ENCODE results near the gene APOBEC3F.
"Not testable (repeated sequence)": the region's sequence is repeated elsewhere in the genome, so short reads cannot be mapped to it uniquely, and the experiment has no call there.

DNA sequence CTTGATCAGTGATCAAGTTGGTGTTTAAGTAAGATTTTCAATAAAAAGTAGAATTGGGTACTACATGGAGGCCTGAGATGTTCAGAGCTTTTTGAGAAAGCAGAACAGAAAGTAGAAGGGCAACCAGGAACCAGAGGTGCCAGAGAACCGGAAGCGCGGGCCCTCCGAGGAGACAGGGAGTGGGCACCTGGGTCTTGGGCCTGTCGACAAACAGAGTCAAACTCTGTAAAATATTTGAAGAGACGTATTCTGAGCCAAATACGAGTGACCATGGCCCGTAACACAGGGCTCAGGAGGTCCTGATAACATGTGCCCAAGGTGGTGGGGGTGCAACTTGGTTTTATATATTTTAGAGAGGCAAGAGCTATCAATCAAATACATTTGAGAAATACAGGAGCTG lies 23.2 kb downstream of the APOBEC3F start:
- TF ChIP-seq, protein P1, sequence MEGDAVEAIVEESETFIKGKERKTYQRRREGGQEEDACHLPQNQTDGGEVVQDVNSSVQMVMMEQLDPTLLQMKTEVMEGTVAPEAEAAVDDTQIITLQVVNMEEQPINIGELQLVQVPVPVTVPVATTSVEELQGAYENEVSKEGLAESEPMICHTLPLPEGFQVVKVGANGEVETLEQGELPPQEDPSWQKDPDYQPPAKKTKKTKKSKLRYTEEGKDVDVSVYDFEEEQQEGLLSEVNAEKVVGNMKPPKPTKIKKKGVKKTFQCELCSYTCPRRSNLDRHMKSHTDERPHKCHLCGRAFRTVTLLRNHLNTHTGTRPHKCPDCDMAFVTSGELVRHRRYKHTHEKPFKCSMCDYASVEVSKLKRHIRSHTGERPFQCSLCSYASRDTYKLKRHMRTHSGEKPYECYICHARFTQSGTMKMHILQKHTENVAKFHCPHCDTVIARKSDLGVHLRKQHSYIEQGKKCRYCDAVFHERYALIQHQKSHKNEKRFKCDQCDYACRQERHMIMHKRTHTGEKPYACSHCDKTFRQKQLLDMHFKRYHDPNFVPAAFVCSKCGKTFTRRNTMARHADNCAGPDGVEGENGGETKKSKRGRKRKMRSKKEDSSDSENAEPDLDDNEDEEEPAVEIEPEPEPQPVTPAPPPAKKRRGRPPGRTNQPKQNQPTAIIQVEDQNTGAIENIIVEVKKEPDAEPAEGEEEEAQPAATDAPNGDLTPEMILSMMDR (IDR thresholded peaks at IDR 0.05), result not testable (repeated sequence)
- TF ChIP-seq POLR2A (IDR thresholded peaks at IDR 0.05), result not testable (repeated sequence)
